Naive thymus-derived CD8-positive, alpha-beta T cell (primary cell): Measurements from ENCODE around the gene ATP6V1G3. TPM values are rescaled to one million over a fixed set of nuclear protein-coding genes. Genes with fewer than 3 reads are reported as not detected.
A peak's percentile ranks its signal among the peaks of the same experiment; 100 is the strongest.
"Not testable (repeated sequence)": the region's sequence is repeated elsewhere in the genome, so short reads cannot be mapped to it uniquely, and the experiment has no call there.

ENCODE experiments used
- ATAC-seq, 2 donors: fragments of 150-1000 bp; cut with Tn5 transposase in 1 of 2; sonication (Bioruptor Pico), chemical (Tn5 transposase) in 1 of 2; 1 replicate in 1 of 2; 2 replicates in 1 of 2; pipeline ENCODE4 v1.10.0; 2021; ENCODE audit warnings: mild to moderate bottlenecking in 2 of 2, moderate library complexity in 2 of 2
- POLR2A ChIA-PET: fragments of 350-600 bp; sonication (Branson Sonifier 250); formaldehyde crosslinking; loops from one replicate; lab custom pipeline; 2021; ENCODE audit warnings: antibody characterized with exemption; lab: Charles Lee
- DNase-seq, 10 donors: peaks; one replicate each; pipeline versions ENCODE4 v3.0.0 to v3.0.0-alpha.2; 2020 to 2022
- H3K27ac Mint-ChIP-seq, 10 donors: one replicate each; pipeline ENCODE4 v1.8.0; 2020 to 2022; ENCODE audit warnings: mild to moderate bottlenecking in 10 of 10, mixed read lengths in 10 of 10, moderate library complexity in 4 of 10, inconsistent platforms in 1 of 10
- H3K27me3 Mint-ChIP-seq, 5 donors: one replicate each; pipeline ENCODE4 v1.8.0; 2021 to 2022; ENCODE audit warnings: mixed read lengths in 5 of 5
- H3K36me3 Mint-ChIP-seq, 3 donors: one replicate each; pipeline ENCODE4 v1.8.0; 2020 to 2022; ENCODE audit warnings: mixed read lengths in 3 of 3, mild to moderate bottlenecking in 2 of 3, inconsistent platforms in 1 of 3
- H3K4me1 Mint-ChIP-seq, 4 donors: one replicate each; pipeline ENCODE4 v1.8.0; 2021 to 2022; ENCODE audit warnings: mixed read lengths in 4 of 4
- H3K4me3 Mint-ChIP-seq, 10 donors: one replicate each; pipeline ENCODE4 v1.8.0; 2020 to 2022; ENCODE audit warnings: mild to moderate bottlenecking in 10 of 10, mixed read lengths in 10 of 10, moderate library complexity in 6 of 10, inconsistent platforms in 1 of 10
- H3K9me3 Mint-ChIP-seq, 9 donors: one replicate each; pipeline ENCODE4 v1.8.0; 2020 to 2022; ENCODE audit warnings: mixed read lengths in 9 of 9, mild to moderate bottlenecking in 3 of 9, inconsistent platforms in 1 of 9, moderate library complexity in 1 of 9
- polyA plus RNA-seq, 3 donors: library from polyadenylated mRNA; unstranded; fragments of 300-500 nt; fragmentation: Illumina TruSeq; gene quantifications; one replicate each; pipeline ENCODE4 v1.2.3, GENCODE V29; 2021
- total RNA-seq, 8 experiments: library from RNA in 2 of 8; stranded (reverse) in 2 of 8; gene quantifications; one replicate each; pipeline ENCODE4 v1.2.3 and lab custom pipeline; 2021 to 2026

The ATP6V1G3 gene
- total RNA-seq (not detected), polyA plus RNA-seq (not detected), total RNA-seq (lab: John Stamatoyannopoulos, UW) (0 to 1.0 (median 0.04) reads per million in 6 experiments)

- Mint-ChIP-seq H3K4me3 (peak within 1 kb of the TSS in 8 of 10 donors; percentile 24 to 89 (median 70)), H3K27ac (peak within 1 kb of the TSS; percentile 71 to 99 (median 93)), H3K27me3 (no peaks in the 10 kb centered on the region), H3K9me3 (no peaks in the 10 kb centered on the region), H3K36me3 (no peaks in the 10 kb centered on the region), H3K4me1 (peaks cover 29 to 90% (median 72%) of the 10 kb centered on the region in 4 donors)
- POLR2A ChIA-PET = interaction anchor here (0.8 to 1.7 kb wide), 4 partner anchors 10 to 80 kb away, joined by 3 to 6 read pairs (median 4); no protein-coding TSS in a partner anchor
- DNase-seq (no peak), ATAC-seq (no peak)
Measured at GRCh38 chr1:198540580-198540979, at the start of gene ATP6V1G3. ATP6V1G3 (minus strand) TSS chr1:198540680; CDS start chr1:198540650, 30 bp downstream.

GRCh38 chr1:198588845-198589244, 48.4 kb upstream of the ATP6V1G3 start:
- H3K9me3 Mint-ChIP-seq = peaks cover 8 to 43% (median 21%) of the 10 kb centered on the region in 9 donors
- POLR2A ChIA-PET = no interaction called here
- H3K4me3 Mint-ChIP-seq = no peak overlapping the region

GRCh38 chr1:198584163-198584562, 43.7 kb upstream of the ATP6V1G3 start:
- Mint-ChIP-seq H3K9me3 (peaks cover 0 to 29% (median 19%) of the 10 kb centered on the region in 9 donors), H3K4me1 (peaks cover 4 to 11% (median 8%) of the 10 kb centered on the region in 4 donors), H3K4me3 (no peak overlapping the region), H3K27me3 (no peaks in the 10 kb centered on the region), H3K27ac (peak overlapping the region in 1 of 10 donors; percentile 47), H3K36me3 (peaks cover 0 to 23% (median 16%) of the 10 kb centered on the region in 3 donors)
- no peak for ATAC-seq
- no peak for DNase-seq
- POLR2A ChIA-PET = interaction anchor here (0.9 kb wide), 1 partner anchor 9 kb away, joined by 3 read pairs; no protein-coding TSS in a partner anchor

More at GRCh38 chr1:198588845-198589244, 48.4 kb upstream of the ATP6V1G3 start:
- ATAC-seq (no peak), DNase-seq (no peak)
- Mint-ChIP-seq H3K27me3 (no peaks in the 10 kb centered on the region), H3K27ac (no peak overlapping the region), H3K4me1 (peaks cover 1 to 5% (median 4%) of the 10 kb centered on the region in 4 donors), H3K36me3 (peaks cover 0 to 20% (median 19%) of the 10 kb centered on the region in 3 donors)

GRCh38 chr1:198583209-198583802, 42.8 kb upstream of the ATP6V1G3 start:
- H3K4me1 Mint-ChIP-seq = peaks cover 4 to 11% (median 8%) of the 10 kb centered on the region in 4 donors
- H3K36me3 Mint-ChIP-seq = peaks cover 0 to 20% (median 16%) of the 10 kb centered on the region in 3 donors
- H3K4me3 Mint-ChIP-seq, DNase-seq, ATAC-seq, POLR2A ChIA-PET, H3K27me3 Mint-ChIP-seq: not testable (repeated sequence)
- H3K27ac Mint-ChIP-seq = peak overlapping the region in 1 of 10 donors; percentile 79
- H3K9me3 Mint-ChIP-seq = peaks cover 0 to 23% (median 17%) of the 10 kb centered on the region in 9 donors

GRCh38 chr1:198577444-198577843, 37.0 kb upstream of the ATP6V1G3 start:
- no peak for ATAC-seq
- H3K4me1 Mint-ChIP-seq = peaks cover 14 to 24% (median 20%) of the 10 kb centered on the region in 4 donors
- no peaks in the 10 kb centered on the region for H3K27me3 Mint-ChIP-seq
- H3K9me3 Mint-ChIP-seq = peaks cover 0 to 17% (median 14%) of the 10 kb centered on the region in 9 donors
- peaks cover 0 to 17% (median 15%) of the 10 kb centered on the region in 3 donors for H3K36me3 Mint-ChIP-seq
- POLR2A ChIA-PET = no interaction called here
- no peak overlapping the region for H3K27ac Mint-ChIP-seq
- DNase-seq = no peak
- no peak overlapping the region for H3K4me3 Mint-ChIP-seq

- H3K9me3 Mint-ChIP-seq = peaks cover 0 to 6% (median 4%) of the 10 kb centered on the region in 9 donors
- H3K27me3 Mint-ChIP-seq = no peaks in the 10 kb centered on the region
- DNase-seq = no peak
- peaks cover 11 to 22% (median 16%) of the 10 kb centered on the region in 4 donors for H3K4me1 Mint-ChIP-seq
- H3K4me3 Mint-ChIP-seq = no peak overlapping the region
- ATAC-seq = no peak
- H3K27ac Mint-ChIP-seq = peak overlapping the region in 7 of 10 donors; percentile 1 to 49 (median 22)
- H3K36me3 Mint-ChIP-seq = peaks cover 0 to 6% (median 3%) of the 10 kb centered on the region in 3 donors
- POLR2A ChIA-PET = interaction anchor here (0.6 to 1.5 kb wide), 2 partner anchors 19 to 89 kb away, joined by 3 to 8 read pairs; no protein-coding TSS in a partner anchor
Measured at GRCh38 chr1:198575798-198576641, 35.5 kb upstream of the ATP6V1G3 start.

GRCh38 chr1:198575292-198575691, 34.8 kb upstream of the ATP6V1G3 start:
- Mint-ChIP-seq H3K27ac (peak overlapping the region in 5 of 10 donors; percentile 3 to 49 (median 31)), H3K4me1 (peaks cover 11 to 23% (median 16%) of the 10 kb centered on the region in 4 donors), H3K36me3 (peaks cover 0 to 5% (median 2%) of the 10 kb centered on the region in 3 donors), H3K9me3 (peaks cover 0 to 4% (median 0%) of the 10 kb centered on the region in 9 donors), H3K4me3 (no peak overlapping the region), H3K27me3 (no peaks in the 10 kb centered on the region)
- DNase-seq (no peak), ATAC-seq (no peak)
- POLR2A ChIA-PET = interaction anchor here (0.6 to 1.5 kb wide), 2 partner anchors 20 to 90 kb away, joined by 3 to 8 read pairs; no protein-coding TSS in a partner anchor

GRCh38 chr1:198574325-198574724, 33.8 kb upstream of the ATP6V1G3 start:
- H3K9me3 Mint-ChIP-seq = peaks cover 0 to 4% (median 0%) of the 10 kb centered on the region in 9 donors
- no peaks in the 10 kb centered on the region for H3K27me3 Mint-ChIP-seq
- peak overlapping the region in 1 of 10 donors; percentile 29 for H3K27ac Mint-ChIP-seq
- DNase-seq (no peak), ATAC-seq (no peak)
- peaks cover 11 to 25% (median 16%) of the 10 kb centered on the region in 4 donors for H3K4me1 Mint-ChIP-seq
- POLR2A ChIA-PET = interaction anchor here (0.5 kb wide), 1 partner anchor 49 kb away, joined by 3 read pairs; no protein-coding TSS in a partner anchor
- peaks cover 0 to 5% (median 2%) of the 10 kb centered on the region in 3 donors for H3K36me3 Mint-ChIP-seq
- no peak overlapping the region for H3K4me3 Mint-ChIP-seq

- Mint-ChIP-seq H3K36me3 (peaks cover 0 to 7% (median 5%) of the 10 kb centered on the region in 3 donors), H3K27me3 (no peaks in the 10 kb centered on the region), H3K4me3 (peak overlapping the region in 9 of 10 donors; percentile 2 to 53 (median 42)), H3K27ac (peak overlapping the region; percentile 38 to 91 (median 73)), H3K9me3 (peaks cover 0 to 9% (median 6%) of the 10 kb centered on the region in 9 donors), H3K4me1 (peaks cover 21 to 67% (median 55%) of the 10 kb centered on the region in 4 donors)
- ATAC-seq = peak; percentile 86 to 98
- POLR2A ChIA-PET = interaction anchor here (1.0 to 1.2 kb wide), 2 partner anchors 40 to 41 kb away, joined by 3 read pairs; no protein-coding TSS in a partner anchor
- peak in 5 of 10 donors; percentile 23 to 57 (median 42) for DNase-seq
Measured at GRCh38 chr1:198564716-198565115, 24.2 kb upstream of the ATP6V1G3 start.

GRCh38 chr1:198564157-198564556, 23.7 kb upstream of the ATP6V1G3 start:
- H3K4me3 Mint-ChIP-seq = peak overlapping the region in 7 of 10 donors; percentile 9 to 53 (median 43)
- DNase-seq (no peak), ATAC-seq (no peak)
- POLR2A ChIA-PET = interaction anchor here (1.0 to 1.2 kb wide), 2 partner anchors 40 to 42 kb away, joined by 3 read pairs; no protein-coding TSS in a partner anchor
- H3K36me3 Mint-ChIP-seq = peaks cover 0 to 7% (median 5%) of the 10 kb centered on the region in 3 donors
- peaks cover 0 to 9% (median 6%) of the 10 kb centered on the region in 9 donors for H3K9me3 Mint-ChIP-seq
- H3K4me1 Mint-ChIP-seq = peaks cover 21 to 69% (median 58%) of the 10 kb centered on the region in 4 donors
- H3K27me3 Mint-ChIP-seq = no peaks in the 10 kb centered on the region
- peak overlapping the region; percentile 38 to 91 (median 73) for H3K27ac Mint-ChIP-seq

- H3K4me1 Mint-ChIP-seq = peaks cover 25 to 75% (median 63%) of the 10 kb centered on the region in 4 donors
- H3K9me3 Mint-ChIP-seq = peaks cover 0 to 9% (median 6%) of the 10 kb centered on the region in 9 donors
- ATAC-seq (no peak), DNase-seq (no peak)
- POLR2A ChIA-PET = interaction anchor here (1.0 to 1.2 kb wide), 2 partner anchors 39 to 43 kb away, joined by 3 read pairs; no protein-coding TSS in a partner anchor
- peaks cover 0 to 7% (median 5%) of the 10 kb centered on the region in 3 donors for H3K36me3 Mint-ChIP-seq
- H3K27me3 Mint-ChIP-seq = no peaks in the 10 kb centered on the region
- peak overlapping the region in 2 of 10 donors; percentile 2 to 14 for H3K4me3 Mint-ChIP-seq
- peak overlapping the region; percentile 38 to 91 (median 72) for H3K27ac Mint-ChIP-seq
Measured at GRCh38 chr1:198563583-198563982, 23.1 kb upstream of the ATP6V1G3 start.
